ENCODE results near the gene GOT1. TPM values are rescaled to one million over a fixed set of nuclear protein-coding genes. Genes with fewer than 3 reads are reported as not detected.

GOT1 gene
- total RNA-seq, 3 donors from 2014 or later = 56.7 to 105 (median 101) TPM

GRCh38 chr10:99396471-99396870 lies 34.0 kb downstream of the GOT1 start:
- ATAC-seq = no peak
- Histone ChIP-seq H3K4me1 (ENCODE audit: low read depth) (no peaks in the 10 kb centered on the region), H3K36me3 (ENCODE audit: low read depth) (no peaks in the 10 kb centered on the region), H3K9me3 (no peaks in the 10 kb centered on the region), H3K4me3 (no peak overlapping the region)
- intact Hi-C loops (cut with DNase I, micrococcal nuclease) = loop anchor here in 1 of 2 donors (10.0 kb wide), 1 partner anchor 218 kb away; no protein-coding TSS in a partner anchor
- TF ChIP-seq CTCF (IDR thresholded peaks at IDR 0.05) = no peak
- DNase-seq = no peak

DNA sequence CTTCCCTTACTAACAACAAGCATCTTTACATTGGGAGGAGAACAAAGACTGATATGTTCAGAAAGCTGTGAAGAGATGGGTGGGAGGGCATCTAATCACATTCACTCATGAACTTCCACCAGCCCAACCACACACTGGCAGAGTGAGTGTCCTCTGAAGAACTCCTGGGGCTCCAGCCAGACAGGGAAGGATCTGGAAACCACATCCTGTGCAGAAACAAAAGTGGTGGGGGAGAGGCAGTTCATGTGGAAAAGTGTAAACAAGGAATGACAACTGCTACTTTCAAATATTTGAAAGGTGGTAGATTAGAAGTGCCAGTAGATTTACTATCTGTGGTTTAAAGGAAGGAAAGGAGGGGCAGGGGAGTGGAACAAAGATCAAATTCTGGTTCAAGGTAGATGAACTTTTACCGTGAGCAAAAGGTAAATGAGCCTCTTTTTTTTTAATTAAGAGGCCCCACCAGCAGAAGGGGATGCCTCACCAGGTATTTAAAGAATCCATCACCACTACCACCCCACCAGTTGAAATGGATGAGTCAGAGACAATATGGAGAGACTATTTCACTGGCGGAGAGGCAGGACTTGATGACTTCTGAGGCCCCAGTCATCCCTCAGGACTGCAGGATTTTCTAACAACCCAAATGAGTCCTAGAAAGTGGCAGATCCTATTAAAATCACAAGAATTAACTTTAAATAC lies 34.5 kb downstream of the GOT1 start:
- DNase-seq = no peak

DNA sequence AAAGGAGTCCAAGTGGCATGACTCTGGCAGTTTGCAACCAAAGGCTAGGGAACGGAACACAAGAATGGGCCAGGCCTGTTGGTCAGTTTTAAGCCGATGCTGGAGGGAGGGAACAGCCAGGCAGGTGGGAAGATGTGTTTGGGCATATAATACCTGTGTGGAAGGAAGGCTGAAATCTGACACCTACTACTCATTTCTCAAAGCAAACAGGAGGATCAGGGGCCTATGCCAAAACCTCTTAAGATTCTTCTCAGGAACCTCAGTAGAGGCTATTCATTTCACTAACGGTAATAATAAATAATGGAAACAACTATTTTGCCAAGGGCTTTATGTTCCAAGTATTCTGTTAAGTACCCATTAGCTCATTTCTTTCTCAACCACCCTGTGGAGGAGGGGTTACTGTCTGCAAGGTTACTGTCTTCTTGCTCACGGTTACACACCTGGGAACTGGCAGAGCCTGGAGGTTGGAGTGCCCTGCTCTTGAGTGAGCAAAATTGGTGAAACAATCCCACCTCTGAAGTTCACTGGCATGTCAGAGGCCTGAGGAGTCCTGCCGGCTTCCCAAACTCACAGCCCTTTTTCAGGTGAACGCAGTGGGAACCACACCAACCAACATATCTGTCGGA lies 35.5 kb downstream of the GOT1 start:
- no peak for TF ChIP-seq CTCF (IDR thresholded peaks at IDR 0.05)
- intact Hi-C loops (cut with DNase I, micrococcal nuclease) = loop anchor here in 1 of 2 donors (10.0 kb wide), 1 partner anchor 220 kb away; no protein-coding TSS in a partner anchor

More for the DNA sequence above, 34.5 kb downstream of the GOT1 start:
- ATAC-seq = no peak
- no peaks in the 10 kb centered on the region for H3K4me1 ChIP-seq (ENCODE audit: low read depth)
- H3K4me3 ChIP-seq = no peak overlapping the region
- H3K36me3 ChIP-seq (ENCODE audit: low read depth) = no peaks in the 10 kb centered on the region
- intact Hi-C loops (cut with DNase I, micrococcal nuclease) = loop anchor here in 1 of 2 donors (10.0 kb wide), 1 partner anchor 219 kb away; no protein-coding TSS in a partner anchor
- no peaks in the 10 kb centered on the region for H3K9me3 ChIP-seq
- no peak for TF ChIP-seq CTCF (IDR thresholded peaks at IDR 0.05)

DNA sequence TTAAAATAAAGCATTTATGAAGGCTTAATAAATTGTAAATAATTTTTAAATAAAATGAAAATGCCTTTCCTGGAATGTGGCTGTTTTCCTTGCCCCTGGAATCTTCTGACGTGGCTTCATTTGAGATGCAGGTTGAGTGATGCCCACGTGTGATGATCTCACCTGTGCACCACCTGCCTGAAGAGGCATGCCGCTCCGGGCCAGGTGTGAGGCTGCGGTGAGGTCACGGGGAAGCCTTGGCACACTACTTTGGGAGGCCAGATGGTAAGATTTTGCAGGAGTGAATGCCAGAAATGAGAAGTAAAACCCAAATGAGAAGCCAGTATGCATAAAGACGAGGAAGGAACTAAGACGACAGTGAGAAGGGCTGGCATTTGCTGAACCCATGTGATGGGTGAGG lies 36.2 kb downstream of the GOT1 start:
- intact Hi-C loops (cut with DNase I, micrococcal nuclease) = loop anchor here in 1 of 2 donors (10.0 kb wide), 1 partner anchor 221 kb away; no protein-coding TSS in a partner anchor
- Histone ChIP-seq H3K9me3 (no peaks in the 10 kb centered on the region), H3K4me1 (ENCODE audit: low read depth) (no peaks in the 10 kb centered on the region), H3K4me3 (no peak overlapping the region), H3K36me3 (ENCODE audit: low read depth) (no peaks in the 10 kb centered on the region)
- TF ChIP-seq CTCF (IDR thresholded peaks at IDR 0.05) = no peak
- no peak for ATAC-seq
- DNase-seq = no peak

More for the DNA sequence above, 35.5 kb downstream of the GOT1 start:
- DNase-seq = no peak
- ATAC-seq = no peak
- no peaks in the 10 kb centered on the region for H3K9me3 ChIP-seq
- H3K4me3 ChIP-seq = no peak overlapping the region
- no peaks in the 10 kb centered on the region for H3K4me1 ChIP-seq (ENCODE audit: low read depth)
- H3K36me3 ChIP-seq (ENCODE audit: low read depth) = no peaks in the 10 kb centered on the region

- ATAC-seq (peak; percentile 13), DNase-seq (no peak)
- TF ChIP-seq CTCF (IDR thresholded peaks at IDR 0.05) = no peak
- intact Hi-C loops (cut with DNase I, micrococcal nuclease) = loop anchor here in 1 of 2 donors (10.0 kb wide), 1 partner anchor 221 kb away; no protein-coding TSS in a partner anchor
- Histone ChIP-seq H3K36me3 (ENCODE audit: low read depth) (no peaks in the 10 kb centered on the region), H3K9me3 (no peaks in the 10 kb centered on the region), H3K4me3 (no peak overlapping the region), H3K4me1 (ENCODE audit: low read depth) (no peaks in the 10 kb centered on the region)
Observed at GRCh38 chr10:99393683-99394082, 36.7 kb downstream of the GOT1 start.

Measured in mucosa of descending colon (tissue), 3 donors.